ENCODE results near the gene IDH3A.

IDH3A gene

GRCh38 chr15:78130466-78131294 lies 18.5 kb upstream of the IDH3A start:
- Histone ChIP-seq H3K4me3 (ENCODE audit: low read depth, low read length) (peak overlapping the region; percentile 85), H3K36me3 (ENCODE audit: control insufficient read depth, insufficient read depth, low read length) (no peaks in the 10 kb centered on the region), H3K27me3 (ENCODE audit: control insufficient read depth, insufficient read depth, low read length) (no peaks in the 10 kb centered on the region), H3K4me1 (ENCODE audit: control insufficient read depth, insufficient read depth, low read length) (peaks cover 5% of the 10 kb centered on the region), H3K9ac (ENCODE audit: low read depth, low read length) (peak overlapping the region; percentile 37), H3K9me3 (ENCODE audit: control insufficient read depth, insufficient read depth, low read length) (no peaks in the 10 kb centered on the region)

GRCh38 chr15:78131295-78132061 lies 17.7 kb upstream of the IDH3A start, which contains the start of gene CIB2:
CIB2 (minus strand) TSS chr15:78131445; CDS start chr15:78131215, 230 bp downstream.
- H3K9ac ChIP-seq (ENCODE audit: low read depth, low read length), result peak within 1 kb of the TSS; percentile 85
- no peaks in the 10 kb centered on the region for H3K36me3 ChIP-seq (ENCODE audit: control insufficient read depth, insufficient read depth, low read length)
- peaks cover 5% of the 10 kb centered on the region for H3K4me1 ChIP-seq (ENCODE audit: control insufficient read depth, insufficient read depth, low read length)
- peak within 1 kb of the TSS; percentile 85 for H3K4me3 ChIP-seq (ENCODE audit: low read depth, low read length)
- no peaks in the 10 kb centered on the region for H3K9me3 ChIP-seq (ENCODE audit: control insufficient read depth, insufficient read depth, low read length)
- H3K27me3 ChIP-seq (ENCODE audit: control insufficient read depth, insufficient read depth, low read length), result no peaks in the 10 kb centered on the region

- no peaks in the 10 kb centered on the region for H3K36me3 ChIP-seq (ENCODE audit: control insufficient read depth, insufficient read depth, low read length)
- no peaks in the 10 kb centered on the region for H3K9me3 ChIP-seq (ENCODE audit: control insufficient read depth, insufficient read depth, low read length)
- H3K9ac ChIP-seq (ENCODE audit: low read depth, low read length), result no peak overlapping the region
These were observed 15.4 kb upstream of the IDH3A start for GRCh38 chr15:78133801-78134200.

GRCh38 chr15:78139578-78139977 lies 9.6 kb upstream of the IDH3A start:
- H3K36me3 ChIP-seq (ENCODE audit: control insufficient read depth, insufficient read depth, low read length), result no peaks in the 10 kb centered on the region
- no peaks in the 10 kb centered on the region for H3K4me1 ChIP-seq (ENCODE audit: control insufficient read depth, insufficient read depth, low read length)
- no peaks in the 10 kb centered on the region for H3K9me3 ChIP-seq (ENCODE audit: control insufficient read depth, insufficient read depth, low read length)
- H3K27me3 ChIP-seq (ENCODE audit: control insufficient read depth, insufficient read depth, low read length), result no peaks in the 10 kb centered on the region
- no peak overlapping the region for H3K4me3 ChIP-seq (ENCODE audit: low read depth, low read length)
- H3K9ac ChIP-seq (ENCODE audit: low read depth, low read length), result no peak overlapping the region

More at GRCh38 chr15:78133801-78134200, 15.4 kb upstream of the IDH3A start:
- no peaks in the 10 kb centered on the region for H3K27me3 ChIP-seq (ENCODE audit: control insufficient read depth, insufficient read depth, low read length)
- peaks cover 4% of the 10 kb centered on the region for H3K4me1 ChIP-seq (ENCODE audit: control insufficient read depth, insufficient read depth, low read length)
- no peak overlapping the region for H3K4me3 ChIP-seq (ENCODE audit: low read depth, low read length)

- Histone ChIP-seq H3K9ac (ENCODE audit: low read depth, low read length) (no peak overlapping the region), H3K36me3 (ENCODE audit: control insufficient read depth, insufficient read depth, low read length) (no peaks in the 10 kb centered on the region), H3K4me1 (ENCODE audit: control insufficient read depth, insufficient read depth, low read length) (no peaks in the 10 kb centered on the region), H3K4me3 (ENCODE audit: low read depth, low read length) (no peak overlapping the region), H3K27me3 (ENCODE audit: control insufficient read depth, insufficient read depth, low read length) (no peaks in the 10 kb centered on the region), H3K9me3 (ENCODE audit: control insufficient read depth, insufficient read depth, low read length) (no peaks in the 10 kb centered on the region)
These were observed 8.9 kb upstream of the IDH3A start for GRCh38 chr15:78140292-78140691.

GRCh38 chr15:78142332-78142731 lies 6.8 kb upstream of the IDH3A start:
- Histone ChIP-seq H3K9ac (ENCODE audit: low read depth, low read length) (no peak overlapping the region), H3K4me1 (ENCODE audit: control insufficient read depth, insufficient read depth, low read length) (no peaks in the 10 kb centered on the region), H3K4me3 (ENCODE audit: low read depth, low read length) (no peak overlapping the region), H3K36me3 (ENCODE audit: control insufficient read depth, insufficient read depth, low read length) (no peaks in the 10 kb centered on the region), H3K27me3 (ENCODE audit: control insufficient read depth, insufficient read depth, low read length) (no peaks in the 10 kb centered on the region), H3K9me3 (ENCODE audit: control insufficient read depth, insufficient read depth, low read length) (no peaks in the 10 kb centered on the region)

GRCh38 chr15:78146425-78147154 lies 2.6 kb upstream of the IDH3A start:
- H3K4me3 ChIP-seq (ENCODE audit: low read depth, low read length), result no peak overlapping the region
- no peaks in the 10 kb centered on the region for H3K27me3 ChIP-seq (ENCODE audit: control insufficient read depth, insufficient read depth, low read length)
- no peaks in the 10 kb centered on the region for H3K36me3 ChIP-seq (ENCODE audit: control insufficient read depth, insufficient read depth, low read length)
- peaks cover 11% of the 10 kb centered on the region for H3K4me1 ChIP-seq (ENCODE audit: control insufficient read depth, insufficient read depth, low read length)
- H3K9ac ChIP-seq (ENCODE audit: low read depth, low read length), result no peak overlapping the region
- no peaks in the 10 kb centered on the region for H3K9me3 ChIP-seq (ENCODE audit: control insufficient read depth, insufficient read depth, low read length)

GRCh38 chr15:78147566-78147965 lies 1.6 kb upstream of the IDH3A start:
- Histone ChIP-seq H3K27me3 (ENCODE audit: control insufficient read depth, insufficient read depth, low read length) (no peaks in the 10 kb centered on the region), H3K9me3 (ENCODE audit: control insufficient read depth, insufficient read depth, low read length) (no peaks in the 10 kb centered on the region), H3K4me3 (ENCODE audit: low read depth, low read length) (no peak overlapping the region), H3K9ac (ENCODE audit: low read depth, low read length) (no peak overlapping the region), H3K4me1 (ENCODE audit: control insufficient read depth, insufficient read depth, low read length) (peaks cover 11% of the 10 kb centered on the region), H3K36me3 (ENCODE audit: control insufficient read depth, insufficient read depth, low read length) (no peaks in the 10 kb centered on the region)

- Histone ChIP-seq H3K9ac (ENCODE audit: low read depth, low read length) (peak overlapping the region; percentile 65), H3K27me3 (ENCODE audit: control insufficient read depth, insufficient read depth, low read length) (no peaks in the 10 kb centered on the region), H3K9me3 (ENCODE audit: control insufficient read depth, insufficient read depth, low read length) (no peaks in the 10 kb centered on the region), H3K36me3 (ENCODE audit: control insufficient read depth, insufficient read depth, low read length) (no peaks in the 10 kb centered on the region), H3K4me1 (ENCODE audit: control insufficient read depth, insufficient read depth, low read length) (peaks cover 11% of the 10 kb centered on the region), H3K4me3 (ENCODE audit: low read depth, low read length) (peak overlapping the region; percentile 72)
These were observed 632 bp upstream of the IDH3A start for GRCh38 chr15:78148392-78149067.

- H3K9me3 ChIP-seq (ENCODE audit: control insufficient read depth, insufficient read depth, low read length), result no peaks in the 10 kb centered on the region
- H3K36me3 ChIP-seq (ENCODE audit: control insufficient read depth, insufficient read depth, low read length), result no peaks in the 10 kb centered on the region
- peak overlapping the region; percentile 17 for H3K9ac ChIP-seq (ENCODE audit: low read depth, low read length)
- H3K4me1 ChIP-seq (ENCODE audit: control insufficient read depth, insufficient read depth, low read length), result peaks cover 11% of the 10 kb centered on the region
- H3K4me3 ChIP-seq (ENCODE audit: low read depth, low read length), result peak overlapping the region; percentile 69
- H3K27me3 ChIP-seq (ENCODE audit: control insufficient read depth, insufficient read depth, low read length), result no peaks in the 10 kb centered on the region
These were observed 916 bp downstream of the IDH3A start for GRCh38 chr15:78149805-78150751.

All from iPS-15b (cell line).